DLD1 (cell line): ENCODE measurements around the gene GADD45GIP1.

Experiments used
- in situ Hi-C: cut with HindIII; loops from 2 replicates; pipeline ENCODE4 v1.10.0; 2017; ENCODE audit warnings: low sequenced_read_pairs

The GADD45GIP1 gene

GRCh38 chr19:12956446-12957388 is at the start of gene GADD45GIP1:
TSS of gene GADD45GIP1 (minus strand) at chr19:12957223. CDS start at chr19:12957212, 11 bp downstream.
- in situ Hi-C loops, result no loop called here

- in situ Hi-C loops, result no loop called here
Measured at GRCh38 chr19:13005861-13006370, 48.9 kb upstream of the GADD45GIP1 start.

GRCh38 chr19:13005253-13005652 is 48.2 kb upstream of the GADD45GIP1 start:
- in situ Hi-C loops, result no loop called here

GRCh38 chr19:13004273-13004672 is 47.2 kb upstream of the GADD45GIP1 start:
- in situ Hi-C loops, result no loop called here

- in situ Hi-C loops, result no loop called here
Measured at GRCh38 chr19:13003081-13003480, 46.1 kb upstream of the GADD45GIP1 start.

GRCh38 chr19:13002166-13002898 is 45.3 kb upstream of the GADD45GIP1 start:
- in situ Hi-C loops, result no loop called here

- in situ Hi-C loops, result no loop called here
Measured at GRCh38 chr19:13001502-13002165, 44.6 kb upstream of the GADD45GIP1 start.

- in situ Hi-C loops, result no loop called here
Measured at GRCh38 chr19:13001166-13001501, 44.1 kb upstream of the GADD45GIP1 start.

GRCh38 chr19:12997967-12998940 is 41.2 kb upstream of the GADD45GIP1 start:
- in situ Hi-C loops, result no loop called here

- in situ Hi-C loops, result no loop called here
Measured at GRCh38 chr19:12997179-12997966, 40.4 kb upstream of the GADD45GIP1 start.

- in situ Hi-C loops, result no loop called here
Measured at GRCh38 chr19:12996406-12997094, 39.5 kb upstream of the GADD45GIP1 start.

- in situ Hi-C loops, result no loop called here
Measured at GRCh38 chr19:12995596-12996405, 38.8 kb upstream of the GADD45GIP1 start.

- in situ Hi-C loops, result no loop called here
Measured at GRCh38 chr19:12994701-12995595, 37.9 kb upstream of the GADD45GIP1 start, which contains the start of gene NFIX. TSS of gene NFIX (plus strand) at chr19:12995475. CDS start at chr19:12995838, 363 bp downstream.

GRCh38 chr19:12993562-12993961 is 36.5 kb upstream of the GADD45GIP1 start:
- in situ Hi-C loops, result no loop called here

- in situ Hi-C loops, result no loop called here
Measured at GRCh38 chr19:12992729-12993128, 35.7 kb upstream of the GADD45GIP1 start.

GRCh38 chr19:12991296-12991695 is 34.3 kb upstream of the GADD45GIP1 start:
- in situ Hi-C loops, result no loop called here

GRCh38 chr19:12990853-12991252 is 33.8 kb upstream of the GADD45GIP1 start:
- in situ Hi-C loops, result no loop called here
